Activated CD4-positive, alpha-beta T cell treated with anti-CD3 and anti-CD28 coated beads for 36 hours (primary cell): ENCODE measurements around the gene ACVR2B. TPM values are rescaled to one million over a fixed set of nuclear protein-coding genes. Genes with fewer than 3 reads are reported as not detected.
A peak's percentile ranks its signal among the peaks of the same experiment; 100 is the strongest.

Experiments
- ATAC-seq: fragments of 200-7000 bp; cut with Tn5 transposase; one replicate; pipeline ENCODE4 v1.10.0; 2021; ENCODE audit warnings: mild to moderate bottlenecking, moderate library complexity
- CTCF ChIA-PET: fragments of 350-600 bp; sonication (Branson Sonifier 250); formaldehyde crosslinking; loops from one replicate; lab custom pipeline; 2021; ENCODE audit warnings: antibody characterized with exemption; lab: Charles Lee
- POLR2A ChIA-PET: fragments of 350-600 bp; sonication (Branson Sonifier 250); formaldehyde crosslinking; loops from one replicate; lab custom pipeline; 2021; ENCODE audit warnings: antibody characterized with exemption, inconsistent platforms; lab: Charles Lee
- DNase-seq: peaks from one replicate; pipeline ENCODE4 v3.0.0-alpha.2; 2020
- H3K27ac Mint-ChIP-seq: one replicate; pipeline ENCODE4 v1.8.0; 2021; ENCODE audit warnings: mixed read lengths
- H3K27me3 Mint-ChIP-seq: one replicate; pipeline ENCODE4 v1.8.0; 2021; ENCODE audit warnings: mixed read lengths
- H3K36me3 Mint-ChIP-seq: one replicate; pipeline ENCODE4 v1.8.0; 2021; ENCODE audit warnings: low read depth, mixed read lengths
- H3K4me1 Mint-ChIP-seq: one replicate; pipeline ENCODE4 v1.8.0; 2021; ENCODE audit warnings: mixed read lengths
- H3K4me3 Mint-ChIP-seq: one replicate; pipeline ENCODE4 v1.8.0; 2021; ENCODE audit warnings: mild to moderate bottlenecking, moderate library complexity, mixed read lengths
- H3K9me3 Mint-ChIP-seq: one replicate; pipeline ENCODE4 v1.8.0; 2021; ENCODE audit warnings: low read depth, mixed read lengths
- intact Hi-C, 2 experiments: fragments of 100-400 bp; cut with DNase I in 1 of 2; cut with micrococcal nuclease in 1 of 2; formaldehyde crosslinking; loops; one replicate each; pipeline versions ENCODE4 v1.14.2 to v1.15.1; 2022 to 2024; cut with DNase I, micrococcal nuclease
- total RNA-seq, 2 experiments: library from RNA; stranded (reverse); gene quantifications; one replicate each; pipeline ENCODE4 v1.2.3, GENCODE V29; 2021

The ACVR2B gene
- total RNA-seq, 2 experiments from 2014 or later, result 5.7 to 6.9 TPM

DNA sequence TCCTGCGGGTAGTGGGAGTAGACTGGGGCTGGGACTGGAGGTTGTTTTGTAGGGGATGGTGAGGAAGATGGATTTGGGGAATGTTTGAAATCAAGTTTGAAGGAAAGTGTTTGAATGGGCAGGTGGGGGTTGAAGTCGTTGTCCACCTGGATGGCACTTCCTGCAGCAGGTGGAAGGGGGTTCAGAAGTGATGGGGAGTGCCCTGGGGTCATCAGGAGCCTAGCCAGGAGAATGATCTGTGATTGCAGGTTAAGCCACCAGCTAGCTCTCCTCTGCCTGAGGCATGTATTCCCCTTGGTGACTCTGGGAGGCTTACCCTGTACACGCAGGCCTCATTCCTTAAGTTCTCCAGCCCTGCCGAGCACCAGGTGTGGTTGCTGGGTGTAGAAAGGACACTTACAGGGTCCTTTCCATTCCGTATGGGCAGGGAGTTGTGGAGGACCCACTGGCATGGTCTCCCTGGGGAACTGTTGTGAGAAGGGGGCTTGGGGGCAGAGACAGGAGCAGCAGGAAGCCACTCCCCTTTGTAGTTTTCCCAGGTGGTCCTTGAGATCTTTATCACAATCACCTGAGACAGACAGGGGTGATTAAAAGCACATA lies 22.6 kb downstream of the ACVR2B start:
- ATAC-seq, result no peak
- H3K36me3 Mint-ChIP-seq, result peaks cover 9% of the 10 kb centered on the region
- H3K4me1 Mint-ChIP-seq, result peaks cover 15% of the 10 kb centered on the region
- H3K27me3 Mint-ChIP-seq, result no peaks in the 10 kb centered on the region
- H3K9me3 Mint-ChIP-seq, result no peaks in the 10 kb centered on the region
- no peak overlapping the region for H3K4me3 Mint-ChIP-seq
- intact Hi-C loops, result loop anchor here in 1 of 2 experiments (5.0 kb wide), 1 partner anchor 339 kb away; the partner anchor contains the start of genes ACAA1 and MYD88
- ChIA-PET CTCF (no interaction called here), POLR2A (interaction anchor here (1.1 kb wide), 1 partner anchor 391 kb away, joined by 4 read pairs; no protein-coding TSS in a partner anchor)
- H3K27ac Mint-ChIP-seq, result no peak overlapping the region
- no peak for DNase-seq

DNA sequence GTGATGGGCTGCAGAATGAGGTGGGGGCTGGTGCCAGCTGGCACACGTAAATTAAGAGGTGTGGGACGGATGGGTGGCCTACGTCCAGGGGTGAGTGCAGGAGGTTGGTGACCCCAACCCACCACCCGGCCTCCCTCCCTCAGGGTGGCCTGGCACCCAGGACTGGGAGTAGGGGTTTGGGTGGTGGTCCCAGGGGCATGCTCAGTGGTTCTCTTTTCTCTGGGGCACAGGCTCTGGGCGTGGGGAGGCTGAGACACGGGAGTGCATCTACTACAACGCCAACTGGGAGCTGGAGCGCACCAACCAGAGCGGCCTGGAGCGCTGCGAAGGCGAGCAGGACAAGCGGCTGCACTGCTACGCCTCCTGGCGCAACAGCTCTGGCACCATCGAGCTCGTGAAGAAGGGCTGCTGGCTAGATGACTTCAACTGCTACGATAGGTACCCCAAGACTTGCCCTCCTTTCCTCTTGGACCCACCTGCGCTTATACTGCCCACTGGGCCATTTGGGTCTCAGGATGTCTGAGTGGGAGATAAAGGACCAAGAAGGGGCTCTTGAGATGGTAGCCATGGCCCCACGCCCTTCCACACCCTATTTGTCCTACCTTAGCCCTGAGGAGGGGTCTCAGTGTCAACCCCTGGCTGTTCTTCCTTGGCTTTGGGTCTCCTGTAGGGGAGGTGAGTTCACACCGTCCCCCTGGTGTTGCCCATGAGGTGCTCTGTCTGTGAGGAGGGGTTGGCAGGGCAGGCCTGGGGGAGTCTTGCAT lies 23.5 kb downstream of the ACVR2B start:
- no peaks in the 10 kb centered on the region for H3K9me3 Mint-ChIP-seq
- H3K36me3 Mint-ChIP-seq, result peaks cover 14% of the 10 kb centered on the region
- no peak for ATAC-seq
- CTCF ChIA-PET, result no interaction called here
- H3K27me3 Mint-ChIP-seq, result no peaks in the 10 kb centered on the region
- peaks cover 13% of the 10 kb centered on the region for H3K4me1 Mint-ChIP-seq
- POLR2A ChIA-PET, result interaction anchor here (1.1 kb wide), 1 partner anchor 392 kb away, joined by 4 read pairs; no protein-coding TSS in a partner anchor
- DNase-seq, result no peak
- H3K27ac Mint-ChIP-seq, result no peak overlapping the region
- intact Hi-C loops, result loop anchor here in 1 of 2 experiments (5.0 kb wide), 1 partner anchor 340 kb away; the partner anchor contains the start of genes ACAA1 and MYD88
- H3K4me3 Mint-ChIP-seq, result no peak overlapping the region

DNA sequence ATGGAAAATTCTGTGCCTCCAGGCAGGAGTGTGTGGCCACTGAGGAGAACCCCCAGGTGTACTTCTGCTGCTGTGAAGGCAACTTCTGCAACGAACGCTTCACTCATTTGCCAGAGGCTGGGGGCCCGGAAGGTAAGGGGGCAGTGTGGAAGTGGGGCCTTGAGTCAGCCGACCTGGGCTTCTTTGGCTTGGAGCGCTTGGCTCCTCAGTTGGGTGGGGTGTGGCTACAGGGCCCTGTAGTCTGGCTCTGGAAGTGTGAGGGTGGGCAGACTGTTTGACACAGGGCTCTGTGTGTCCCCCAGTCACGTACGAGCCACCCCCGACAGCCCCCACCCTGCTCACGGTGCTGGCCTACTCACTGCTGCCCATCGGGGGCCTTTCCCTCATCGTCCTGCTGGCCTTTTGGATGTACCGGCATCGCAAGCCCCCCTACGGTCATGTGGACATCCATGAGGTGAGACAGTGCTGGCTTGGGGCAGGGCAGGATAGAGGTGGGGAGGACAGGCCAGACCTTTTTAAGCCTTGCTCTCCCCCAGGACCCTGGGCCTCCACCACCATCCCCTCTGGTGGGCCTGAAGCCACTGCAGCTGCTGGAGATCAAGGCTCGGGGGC lies 24.3 kb downstream of the ACVR2B start:
- DNase-seq (no peak), ATAC-seq (no peak)

DNA sequence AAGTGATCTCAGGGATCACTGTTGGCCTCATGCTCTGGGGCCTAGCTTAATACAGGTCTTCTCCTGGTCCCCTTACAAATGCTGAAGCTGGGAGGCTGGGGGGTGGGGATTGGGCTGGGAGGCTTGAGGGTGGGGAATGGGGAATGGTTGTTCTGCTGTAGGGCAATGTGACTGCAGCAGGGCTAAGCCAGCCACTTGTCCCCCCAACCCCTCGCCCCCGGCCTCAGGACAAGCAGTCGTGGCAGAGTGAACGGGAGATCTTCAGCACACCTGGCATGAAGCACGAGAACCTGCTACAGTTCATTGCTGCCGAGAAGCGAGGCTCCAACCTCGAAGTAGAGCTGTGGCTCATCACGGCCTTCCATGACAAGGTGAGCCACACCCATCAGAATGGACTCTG lies 25.2 kb downstream of the ACVR2B start:
- no peak for ATAC-seq
- Mint-ChIP-seq H3K27ac (no peak overlapping the region), H3K9me3 (no peaks in the 10 kb centered on the region), H3K36me3 (peaks cover 17% of the 10 kb centered on the region), H3K4me1 (peaks cover 3% of the 10 kb centered on the region), H3K4me3 (no peak overlapping the region), H3K27me3 (no peaks in the 10 kb centered on the region)
- intact Hi-C loops, result loop anchor here (1.0 to 5.0 kb wide), 3 partner anchors 133 to 624 kb away; partner anchors contain the start of genes ACAA1 (in 1 of the 2), MYD88 (in 1 of the 2) and XYLB (in 1 of the 2)
- CTCF ChIA-PET, result interaction anchor here (1.4 kb wide), 1 partner anchor 135 kb away, joined by 3 read pairs; no protein-coding TSS in a partner anchor
- POLR2A ChIA-PET, result no interaction called here
- DNase-seq, result no peak

More for the DNA sequence above, 24.3 kb downstream of the ACVR2B start:
- no peak overlapping the region for H3K4me3 Mint-ChIP-seq
- H3K9me3 Mint-ChIP-seq, result no peaks in the 10 kb centered on the region
- peaks cover 15% of the 10 kb centered on the region for H3K36me3 Mint-ChIP-seq
- ChIA-PET POLR2A (no interaction called here), CTCF (interaction anchor here (1.4 kb wide), 1 partner anchor 134 kb away, joined by 3 read pairs; no protein-coding TSS in a partner anchor)
- intact Hi-C loops, result loop anchor here (2.0 to 5.0 kb wide), 2 partner anchors 341 to 623 kb away; partner anchors contain the start of genes ACAA1 (in 1 of the 2) and MYD88 (in 1 of the 2)
- H3K27ac Mint-ChIP-seq, result no peak overlapping the region
- H3K27me3 Mint-ChIP-seq, result no peaks in the 10 kb centered on the region
- peaks cover 10% of the 10 kb centered on the region for H3K4me1 Mint-ChIP-seq

- H3K27ac Mint-ChIP-seq, result no peak overlapping the region
- peak; percentile 64 for DNase-seq
- POLR2A ChIA-PET, result interaction anchor here (0.6 kb wide), 1 partner anchor 18 kb away, joined by 5 read pairs; no protein-coding TSS in a partner anchor
- peak; percentile 78 for ATAC-seq
- H3K9me3 Mint-ChIP-seq, result no peaks in the 10 kb centered on the region
- no peak overlapping the region for H3K4me3 Mint-ChIP-seq
- no peaks in the 10 kb centered on the region for H3K27me3 Mint-ChIP-seq
- CTCF ChIA-PET, result interaction anchor here (0.7 to 2.5 kb wide), 9 partner anchors 10 to 505 kb away, joined by 3 to 27 read pairs (median 4); partner anchors contain the start of gene XYLB
- intact Hi-C loops, result loop anchor here (1.0 to 5.0 kb wide), 5 partner anchors 133 to 625 kb away; partner anchors contain the start of genes ACAA1 (in 2 of the 2), MYD88 (in 2 of the 2) and XYLB (in 2 of the 2)
- peaks cover 17% of the 10 kb centered on the region for H3K36me3 Mint-ChIP-seq
- H3K4me1 Mint-ChIP-seq, result peaks cover under 1% of the 10 kb centered on the region
Observed at GRCh38 chr3:38479431-38480092, 25.9 kb downstream of the ACVR2B start.

GRCh38 chr3:38480093-38480445 lies 26.4 kb downstream of the ACVR2B start:
- CTCF ChIA-PET, result interaction anchor here (0.6 to 2.5 kb wide), 15 partner anchors 10 to 506 kb away, joined by 3 to 27 read pairs (median 3); partner anchors contain the start of gene XYLB
- ATAC-seq, result no peak
- no peak for DNase-seq
- POLR2A ChIA-PET, result interaction anchor here (0.6 kb wide), 1 partner anchor 17 kb away, joined by 5 read pairs; no protein-coding TSS in a partner anchor
- Mint-ChIP-seq H3K27me3 (no peaks in the 10 kb centered on the region), H3K4me1 (no peaks in the 10 kb centered on the region), H3K9me3 (no peaks in the 10 kb centered on the region), H3K4me3 (no peak overlapping the region), H3K27ac (no peak overlapping the region), H3K36me3 (peaks cover 17% of the 10 kb centered on the region)
- intact Hi-C loops, result loop anchor here (1.0 to 5.0 kb wide), 4 partner anchors 134 to 506 kb away; partner anchors contain the start of genes ACAA1 (in 1 of the 2), MYD88 (in 1 of the 2) and XYLB (in 1 of the 2)

- CTCF ChIA-PET, result interaction anchor here (0.6 to 2.5 kb wide), 11 partner anchors 11 to 506 kb away, joined by 3 to 27 read pairs (median 3); partner anchors contain the start of genes EXOG and XYLB
- ATAC-seq (no peak), DNase-seq (no peak)
- POLR2A ChIA-PET, result no interaction called here
- Mint-ChIP-seq H3K4me3 (no peak overlapping the region), H3K27me3 (no peaks in the 10 kb centered on the region), H3K36me3 (peaks cover 17% of the 10 kb centered on the region), H3K4me1 (no peaks in the 10 kb centered on the region), H3K27ac (no peak overlapping the region), H3K9me3 (no peaks in the 10 kb centered on the region)
- intact Hi-C loops, result loop anchor here (1.0 to 5.0 kb wide), 4 partner anchors 135 to 507 kb away; partner anchors contain the start of genes ACAA1 (in 1 of the 2), MYD88 (in 1 of the 2) and XYLB (in 1 of the 2)
Observed at GRCh38 chr3:38480930-38481329, 27.2 kb downstream of the ACVR2B start.

DNA sequence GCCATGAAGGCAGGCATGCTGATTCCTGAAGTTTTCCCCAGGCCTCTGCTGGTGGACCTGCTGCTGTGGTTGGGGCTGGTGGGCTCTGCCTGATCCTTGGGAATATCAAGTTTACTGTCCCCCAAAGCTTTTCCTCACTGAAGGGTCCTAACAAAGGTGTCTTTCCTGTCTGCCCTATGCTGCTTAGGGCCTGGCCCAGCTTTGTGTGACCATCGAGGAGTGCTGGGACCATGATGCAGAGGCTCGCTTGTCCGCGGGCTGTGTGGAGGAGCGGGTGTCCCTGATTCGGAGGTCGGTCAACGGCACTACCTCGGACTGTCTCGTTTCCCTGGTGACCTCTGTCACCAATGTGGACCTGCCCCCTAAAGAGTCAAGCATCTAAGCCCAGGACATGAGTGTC lies 29.3 kb downstream of the ACVR2B start:
- no peaks in the 10 kb centered on the region for H3K4me1 Mint-ChIP-seq
- H3K4me3 Mint-ChIP-seq, result no peak overlapping the region
- CTCF ChIA-PET, result interaction anchor here (0.6 to 1.3 kb wide), 4 partner anchors 38 to 365 kb away, joined by 3 to 5 read pairs (median 4); no protein-coding TSS in a partner anchor
- H3K9me3 Mint-ChIP-seq, result no peaks in the 10 kb centered on the region
- intact Hi-C loops, result loop anchor here in 1 of 2 experiments (5.0 kb wide), 1 partner anchor 346 kb away; the partner anchor contains the start of genes ACAA1 and MYD88
- no peak overlapping the region for H3K27ac Mint-ChIP-seq
- no peaks in the 10 kb centered on the region for H3K27me3 Mint-ChIP-seq
- POLR2A ChIA-PET, result no interaction called here
- no peak for ATAC-seq
- DNase-seq, result no peak
- H3K36me3 Mint-ChIP-seq, result peaks cover 17% of the 10 kb centered on the region

- H3K27me3 Mint-ChIP-seq, result no peaks in the 10 kb centered on the region
- no peak for DNase-seq
- H3K27ac Mint-ChIP-seq, result no peak overlapping the region
- ChIA-PET POLR2A (no interaction called here), CTCF (interaction anchor here (2.0 kb wide), 1 partner anchor 9 kb away, joined by 8 read pairs; the partner anchor contains the start of gene EXOG)
- no peak overlapping the region for H3K4me3 Mint-ChIP-seq
- no peak for ATAC-seq
- H3K4me1 Mint-ChIP-seq, result no peaks in the 10 kb centered on the region
- H3K36me3 Mint-ChIP-seq, result peaks cover 2% of the 10 kb centered on the region
- no peaks in the 10 kb centered on the region for H3K9me3 Mint-ChIP-seq
- intact Hi-C loops, result no loop called here
Observed at GRCh38 chr3:38487323-38487722, 33.6 kb downstream of the ACVR2B start.

DNA sequence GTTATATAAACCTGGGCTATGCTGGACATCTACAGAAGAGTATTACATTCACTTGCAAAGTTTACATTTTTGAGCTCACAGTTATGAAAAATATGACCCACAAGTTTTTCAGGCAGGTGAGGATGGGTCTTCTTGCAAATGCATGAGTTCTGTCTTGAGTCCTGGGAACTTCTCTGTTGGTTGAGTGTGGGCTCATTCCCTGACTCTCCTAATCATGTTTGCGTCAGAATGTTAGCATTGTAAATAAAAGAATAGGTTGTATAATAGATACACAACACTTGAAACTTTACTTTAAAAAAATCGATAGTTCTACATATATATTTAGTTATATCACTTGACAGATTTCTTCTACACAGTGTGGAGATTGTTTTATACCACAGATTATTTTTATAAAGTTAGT lies 35.3 kb downstream of the ACVR2B start:
- intact Hi-C loops, result no loop called here

More for the DNA sequence above, 35.3 kb downstream of the ACVR2B start:
- ChIA-PET CTCF (interaction anchor here (0.9 to 1.3 kb wide), 2 partner anchors 12 to 167 kb away, joined by 3 read pairs; no protein-coding TSS in a partner anchor), POLR2A (no interaction called here)
- H3K27me3 Mint-ChIP-seq, result no peaks in the 10 kb centered on the region
- DNase-seq (no peak), ATAC-seq (no peak)
- H3K9me3 Mint-ChIP-seq, result no peaks in the 10 kb centered on the region
- H3K36me3 Mint-ChIP-seq, result no peaks in the 10 kb centered on the region
- no peaks in the 10 kb centered on the region for H3K4me1 Mint-ChIP-seq
- H3K27ac Mint-ChIP-seq, result no peak overlapping the region
- H3K4me3 Mint-ChIP-seq, result no peak overlapping the region
